GM18951 (cell line): ENCODE results near the gene RAB4B.
"Not testable (repeated sequence)": the region's sequence is repeated elsewhere in the genome, so short reads cannot be mapped to it uniquely, and the experiment has no call there.

ENCODE experiments used
- POLR2A ChIP-seq: IDR thresholded peaks from 4 replicates; pipeline ENCODE4 v1.6.1; 2011; ENCODE audit warnings: mild to moderate bottlenecking; ENCODE audit not compliant: insufficient read length, insufficient read depth; ENCODE audit errors: extremely low read depth
- in situ Hi-C: fragments of 300-500 bp; cut with MboI; formaldehyde crosslinking; loops from one replicate; pipeline ENCODE4 v1.12.0; 2022; ENCODE audit warnings: low sequenced_read_pairs, mixed read lengths, inconsistent platforms; ENCODE audit not compliant: unreplicated experiment

RAB4B gene

GRCh38 chr19:40807147-40808020 is 29.3 kb downstream of the RAB4B start:
- TF ChIP-seq POLR2A = no peak
- in situ Hi-C loops = no loop called here

- no peak for TF ChIP-seq POLR2A
- in situ Hi-C loops = no loop called here
Measured at GRCh38 chr19:40808021-40808325, 29.9 kb downstream of the RAB4B start.

- in situ Hi-C loops = no loop called here
- TF ChIP-seq POLR2A = no peak
Measured at GRCh38 chr19:40808497-40808896, 30.4 kb downstream of the RAB4B start.

GRCh38 chr19:40809358-40810086 is 31.5 kb downstream of the RAB4B start:
- in situ Hi-C loops = no loop called here
- TF ChIP-seq POLR2A = no peak

GRCh38 chr19:40810160-40810559 is 32.1 kb downstream of the RAB4B start:
- no peak for TF ChIP-seq POLR2A
- in situ Hi-C loops = no loop called here

- in situ Hi-C loops = not testable (repeated sequence)
Measured at GRCh38 chr19:40810649-40811408, 32.8 kb downstream of the RAB4B start.

- in situ Hi-C loops = no loop called here
- TF ChIP-seq POLR2A = no peak
Measured at GRCh38 chr19:40811478-40812341, 33.7 kb downstream of the RAB4B start.

- in situ Hi-C loops = not testable (repeated sequence)
Measured at GRCh38 chr19:40812571-40812970, 34.5 kb downstream of the RAB4B start.

GRCh38 chr19:40813182-40813581 is 35.1 kb downstream of the RAB4B start:
- in situ Hi-C loops = no loop called here
- TF ChIP-seq POLR2A = no peak

GRCh38 chr19:40815223-40815622 is 37.2 kb downstream of the RAB4B start:
- in situ Hi-C loops = loop anchor here (5.0 kb wide), 1 partner anchor 143 kb away; no protein-coding TSS in a partner anchor
- TF ChIP-seq POLR2A = no peak

GRCh38 chr19:40818480-40819399 is 40.7 kb downstream of the RAB4B start:
- in situ Hi-C loops = loop anchor here (5.0 kb wide), 1 partner anchor 146 kb away; no protein-coding TSS in a partner anchor

GRCh38 chr19:40819479-40820234 is 41.6 kb downstream of the RAB4B start:
- in situ Hi-C loops = loop anchor here (5.0 to 10.0 kb wide), 2 partner anchors 147 to 165 kb away; no protein-coding TSS in a partner anchor
